C4-2B (cell line): ENCODE measurements around the gene ANLN.

Experiments
- CTCF ChIP-seq: fragments of 450-650 bp; conservative IDR thresholded peaks from 2 replicates; pipeline ENCODE4 v1.5.1; 2017; ENCODE audit warnings: mild to moderate bottlenecking
- ZFX ChIP-seq: fragments of 450-650 bp; IDR thresholded peaks from 2 replicates; pipeline ENCODE4 v1.6.1; 2017

- TF ChIP-seq CTCF = no peak
- TF ChIP-seq ZFX = no peak
Measured at GRCh38 chr7:36344622-36345021, 45.0 kb upstream of the ANLN start.
